ENCODE results near the gene TEFM.
A peak's percentile ranks its signal among the peaks of the same experiment; 100 is the strongest.
"Not testable (repeated sequence)": the region's sequence is repeated elsewhere in the genome, so short reads cannot be mapped to it uniquely, and the experiment has no call there.

TEFM gene

DNA sequence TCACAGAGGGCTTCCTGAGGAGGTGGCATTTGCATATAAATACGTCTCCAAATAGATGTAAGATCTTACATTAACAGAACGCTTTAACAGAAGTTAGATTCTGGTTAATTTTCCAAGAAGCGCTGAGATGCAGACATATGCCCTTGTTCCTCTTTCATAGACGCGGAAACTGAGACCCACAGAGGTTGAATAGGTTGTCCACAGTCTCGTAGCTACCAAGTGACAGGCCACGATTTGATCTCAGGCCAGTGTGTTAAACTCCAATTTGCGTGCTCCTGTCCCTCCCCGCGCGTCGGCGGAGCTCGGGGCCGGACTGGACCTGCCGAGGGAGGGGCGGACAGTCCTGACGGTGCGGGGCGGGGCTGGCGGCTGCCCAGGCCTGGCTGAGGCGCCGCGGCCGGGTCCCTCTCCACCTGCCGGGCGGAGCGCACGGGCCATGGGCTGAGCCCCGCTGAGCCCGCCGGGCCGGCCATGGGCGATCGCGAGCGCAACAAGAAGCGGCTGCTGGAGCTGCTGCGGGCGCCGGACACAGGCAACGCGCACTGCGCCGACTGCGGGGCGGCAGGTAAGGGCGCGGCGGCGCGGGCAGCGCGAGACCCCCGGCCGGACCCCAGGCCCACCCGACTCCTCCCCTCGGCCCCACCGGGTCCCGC lies 15.6 kb upstream of the TEFM start, which contains the start of gene ADAP2:
Gene ADAP2 (plus strand): TSS at position 402 of the 653 bp plus-strand sequence. CDS start 70 bp downstream, at position 472.
- peak; percentile 41 for DNase-seq (ENCODE audit: low spot score)

DNA sequence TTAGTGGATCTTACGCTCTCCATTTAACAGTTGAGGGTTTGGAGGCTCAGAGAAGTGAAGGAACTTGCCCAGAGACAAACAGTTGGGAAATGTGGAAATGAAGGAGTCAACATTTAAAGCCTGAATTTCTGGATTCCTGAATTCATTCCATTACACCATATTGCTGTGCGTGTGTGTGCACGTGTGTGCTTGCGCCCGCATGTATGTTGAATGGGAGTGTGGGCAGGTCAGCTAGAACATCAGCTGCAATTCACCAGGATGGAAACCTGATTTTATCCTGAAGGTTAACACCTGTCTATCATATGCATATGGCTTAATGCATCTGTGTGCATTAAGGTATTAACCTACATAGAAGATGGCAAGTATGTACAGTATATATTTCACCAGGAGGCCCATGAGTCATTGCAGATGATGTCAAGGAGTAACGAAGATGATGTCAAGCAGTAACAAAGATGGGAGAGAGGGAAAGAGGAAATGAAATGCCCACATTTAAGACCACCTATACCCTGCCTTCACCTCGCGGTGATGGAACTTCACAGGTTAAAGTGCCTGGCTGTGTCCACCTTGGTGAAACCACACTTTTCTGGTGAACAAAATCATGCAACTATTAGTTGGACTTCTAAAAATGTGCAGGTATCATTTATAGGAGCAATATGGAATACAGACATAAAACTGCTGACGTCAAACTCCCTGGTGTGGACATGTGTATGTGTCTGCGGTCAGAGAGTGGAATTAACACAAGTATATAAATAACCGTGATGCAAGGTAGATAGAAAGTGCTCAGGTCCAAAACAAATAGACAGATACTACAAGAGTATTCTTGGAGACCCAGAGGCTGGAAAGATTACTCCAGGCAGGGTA lies 14.9 kb upstream of the TEFM start:
- no peak for DNase-seq (ENCODE audit: low spot score)

- peak; percentile 48 for DNase-seq (ENCODE audit: low spot score)
These were observed 14.2 kb upstream of the TEFM start for GRCh38 chr17:30920282-30920681.

- no peak for DNase-seq (ENCODE audit: low spot score)
These were observed 11.0 kb upstream of the TEFM start for GRCh38 chr17:30917050-30917449.

DNA sequence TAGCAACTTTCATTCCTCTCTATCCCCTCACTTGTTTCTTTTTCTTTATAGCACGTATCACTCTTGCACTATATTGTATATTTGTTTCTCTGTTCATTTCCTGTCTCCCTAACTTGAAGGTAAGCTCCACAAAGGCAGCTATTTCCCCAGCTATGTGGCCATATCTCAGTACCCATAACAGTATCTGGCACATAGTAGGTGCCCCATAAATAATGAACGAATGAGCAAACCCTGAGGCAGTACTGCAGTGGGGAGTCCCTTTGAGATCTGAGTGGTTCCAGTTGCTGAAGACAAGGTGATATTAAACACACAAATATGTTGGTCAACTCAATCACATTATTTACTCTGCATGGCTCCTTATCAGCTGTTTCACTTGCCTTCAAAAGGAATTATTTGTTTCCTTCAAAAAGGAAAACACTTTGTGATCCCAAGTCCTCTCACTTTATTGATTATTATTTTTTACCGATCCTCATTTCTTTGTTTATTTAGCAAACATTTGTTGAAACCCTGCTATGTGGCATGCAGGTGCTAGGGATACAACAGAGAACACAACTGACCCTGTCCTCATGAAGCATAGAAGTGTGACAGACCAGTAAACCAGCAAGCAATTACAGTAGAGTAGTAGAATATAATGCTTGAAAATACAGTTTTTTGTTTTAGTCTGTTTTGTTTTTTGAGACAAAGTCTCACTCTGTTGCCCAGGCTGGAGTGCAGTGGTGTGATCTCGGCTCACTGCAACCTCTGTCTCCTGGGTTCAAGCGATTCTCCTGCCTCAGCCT lies 10.0 kb upstream of the TEFM start:
- peak; percentile 58 for DNase-seq (ENCODE audit: low spot score)

DNA sequence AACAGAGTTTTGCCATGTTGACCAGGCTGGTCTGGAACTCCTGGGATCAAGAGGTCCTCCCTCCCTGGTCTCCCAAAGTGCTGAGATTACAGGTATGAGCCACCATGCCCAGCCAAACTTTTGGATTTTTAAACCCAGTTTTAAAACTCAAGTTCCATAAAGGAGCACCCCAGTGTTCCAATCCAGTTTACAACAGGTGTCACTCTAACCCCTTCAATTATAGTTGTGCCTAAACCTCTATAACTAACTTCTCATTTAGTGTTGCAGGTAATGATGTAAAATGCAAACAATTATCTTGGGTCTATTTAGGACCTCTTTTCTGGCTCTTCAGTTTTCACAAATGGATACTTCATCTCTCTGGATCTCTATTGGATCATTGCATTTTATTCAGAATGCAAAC lies 7.9 kb upstream of the TEFM start:
- DNase-seq (ENCODE audit: low spot score): no peak

DNA sequence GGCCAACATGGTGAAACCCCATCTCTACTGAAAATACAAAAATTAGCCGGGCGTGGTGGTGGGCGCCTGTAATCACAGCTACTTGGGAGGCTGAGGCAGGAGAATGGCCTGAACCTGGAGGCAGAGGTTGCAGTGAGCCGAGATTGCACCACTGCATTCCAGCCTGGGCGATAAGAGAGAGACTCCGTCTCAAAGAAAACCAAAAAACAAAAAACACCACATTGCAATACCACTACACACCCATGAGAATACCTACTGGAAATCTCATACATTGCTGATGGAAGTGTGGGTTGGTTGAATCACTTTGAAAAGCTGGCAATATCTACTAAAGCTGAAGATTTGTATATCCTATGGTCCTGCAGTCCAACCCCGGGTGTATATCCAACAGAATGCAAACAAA lies 4.1 kb upstream of the TEFM start:
- DNase-seq (ENCODE audit: low spot score): not testable (repeated sequence)

GRCh38 chr17:30908717-30909420 lies 2.8 kb upstream of the TEFM start:
- DNase-seq (ENCODE audit: low spot score): no peak

DNA sequence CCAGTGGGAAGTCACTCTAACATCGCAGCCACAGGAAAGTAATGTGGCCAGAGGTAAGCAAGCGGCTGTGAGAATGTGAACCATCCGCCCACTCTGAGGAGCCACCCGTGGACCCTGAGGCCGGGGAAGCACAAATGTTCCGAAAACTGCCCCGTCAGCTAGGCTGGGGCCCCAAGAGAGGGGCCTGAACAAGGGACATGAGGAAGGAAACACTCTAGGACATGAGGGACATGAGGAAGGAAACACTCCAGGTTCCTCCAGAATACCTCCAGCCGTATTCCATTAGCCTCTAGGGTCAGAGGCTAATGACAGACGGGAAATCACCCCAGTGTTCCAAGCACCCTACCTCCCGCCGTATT lies 317 bp downstream of the TEFM start:
- no peak for DNase-seq (ENCODE audit: low spot score)

- no peak for DNase-seq (ENCODE audit: low spot score)
These were observed 8.7 kb downstream of the TEFM start for GRCh38 chr17:30897311-30897710.

DNA sequence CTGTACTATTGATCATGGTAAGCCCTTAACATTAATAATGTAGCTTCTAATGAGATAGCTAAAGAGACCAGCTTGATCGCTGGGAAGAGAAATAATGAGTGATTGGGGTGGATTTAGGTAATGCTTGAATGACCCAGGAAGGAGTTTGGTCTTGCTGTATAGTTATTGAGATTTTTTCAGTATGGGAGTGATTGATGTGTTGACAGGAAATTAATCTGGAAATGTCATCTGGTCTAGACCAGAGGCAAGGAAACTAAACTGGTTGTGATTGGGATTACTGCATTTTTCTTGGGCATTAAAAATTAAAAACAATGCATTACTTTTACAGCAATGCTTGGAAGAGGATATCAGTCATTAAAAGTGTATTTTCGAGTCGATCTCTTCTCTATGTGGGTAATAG lies 11.8 kb downstream of the TEFM start:
- DNase-seq (ENCODE audit: low spot score): no peak

DNA sequence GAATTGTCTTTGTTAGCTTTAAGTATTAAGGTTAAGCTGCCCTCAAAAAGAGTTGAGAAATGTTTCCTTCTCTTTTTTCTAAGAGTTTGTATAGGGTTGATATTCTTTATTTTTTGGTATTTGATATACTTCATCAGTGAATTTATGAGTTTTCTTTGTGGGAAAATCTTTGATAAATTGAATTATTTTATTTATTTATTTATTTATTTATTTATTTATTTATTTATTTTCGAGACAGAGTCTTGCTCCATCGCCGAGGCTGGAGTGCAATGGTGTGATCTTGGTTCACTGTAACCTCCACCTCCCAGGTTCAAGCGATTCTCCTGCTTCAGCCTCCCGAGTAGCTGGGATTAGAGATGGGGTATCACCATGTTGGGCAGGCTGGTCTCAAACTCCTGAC lies 19.9 kb downstream of the TEFM start:
- DNase-seq (ENCODE audit: low spot score): no peak

GRCh38 chr17:30869005-30869404 lies 37.0 kb downstream of the TEFM start:
- no peak for DNase-seq (ENCODE audit: low spot score)

- DNase-seq (ENCODE audit: low spot score): no peak
These were observed 41.4 kb downstream of the TEFM start for GRCh38 chr17:30864636-30865035.

DNA sequence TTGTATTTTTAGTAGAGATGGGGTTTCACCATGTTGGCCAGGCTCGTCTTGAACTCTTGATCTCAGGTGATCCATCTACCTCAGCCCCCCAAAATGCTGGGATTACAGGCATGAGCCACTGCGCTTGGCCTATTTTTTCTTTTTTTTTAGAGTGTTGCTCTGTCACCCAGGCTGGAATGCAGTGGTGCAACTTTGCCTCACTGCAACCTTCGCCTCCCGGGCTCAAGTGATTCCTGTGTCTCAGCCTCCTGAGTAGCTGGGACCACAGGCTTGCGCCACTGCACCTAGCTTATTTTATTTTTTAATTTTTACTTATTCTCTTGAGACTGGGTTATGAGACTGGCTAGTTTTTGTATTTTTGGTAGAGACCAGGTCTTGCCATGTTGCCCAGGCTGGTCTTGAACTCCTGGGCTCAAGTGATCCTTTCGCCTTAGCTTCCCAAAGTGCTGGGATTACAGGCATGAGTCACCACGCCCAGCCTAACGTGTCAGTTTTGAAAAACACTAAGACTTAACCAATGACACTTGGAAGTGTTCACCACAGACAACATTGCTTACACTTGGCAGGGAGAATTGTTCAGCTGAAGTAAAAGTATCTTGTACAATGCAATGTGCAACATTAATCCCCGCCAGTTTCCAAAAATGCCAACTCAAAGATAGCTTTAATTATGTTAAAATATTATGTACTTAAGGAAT lies 47.3 kb downstream of the TEFM start:
- no peak for DNase-seq (ENCODE audit: low spot score)

DNA sequence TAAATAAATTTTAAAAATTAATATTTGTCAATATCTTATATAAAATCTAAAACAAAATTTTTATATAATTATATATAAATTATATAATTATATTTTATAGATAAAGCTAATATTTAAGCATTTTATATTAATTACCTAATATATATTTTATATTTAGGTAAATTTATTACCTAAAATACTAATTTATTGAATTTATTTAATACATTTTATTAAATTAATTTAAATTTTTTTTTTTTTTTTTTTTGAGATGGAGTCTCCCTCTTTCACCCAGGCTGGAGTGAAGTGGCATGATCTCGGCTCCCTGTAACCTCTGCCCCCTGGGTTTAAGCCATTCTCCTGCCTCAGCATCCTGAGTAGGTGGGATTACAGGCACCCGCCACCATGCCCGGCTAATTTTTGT lies 51.9 kb downstream of the TEFM start:
- DNase-seq (ENCODE audit: low spot score): no peak

Measured in HuH-7.5 (cell line).